GM12878 (cell line): ENCODE results near the gene SMCO4. TPM values are rescaled to one million over a fixed set of nuclear protein-coding genes. Genes with fewer than 3 reads are reported as not detected.

Experiments used
- BACH1 ChIP-seq: fragments of 450-650 bp; IDR thresholded peaks from 2 replicates; pipeline ENCODE4 v1.6.1; 2017; ENCODE audit warnings: mild to moderate bottlenecking, borderline replicate concordance
- BHLHE40 ChIP-seq, 2 experiments: fragments of 450-650 bp in 1 of 2; IDR thresholded peaks; 2 replicates each; pipeline ENCODE4 v1.6.1; 2011 to 2017; ENCODE audit warnings: low read depth in 2 of 2, borderline replicate concordance in 1 of 2, improper control_type of control experiment in 1 of 2, low read length in 1 of 2, mild to moderate bottlenecking in 1 of 2
- CBFB ChIP-seq: IDR thresholded peaks from 2 replicates; pipeline ENCODE4 v1.6.1; 2016; ENCODE audit warnings: antibody characterized with exemption, low read depth
- CBX3 ChIP-seq: fragments of 200-600 bp; sonication (generic); IDR thresholded peaks from 2 replicates; pipeline ENCODE4 v1.6.1; 2016; ENCODE audit warnings: low read depth, borderline replicate concordance
- ESRRA ChIP-seq: IDR thresholded peaks from 2 replicates; pipeline ENCODE4 v1.6.1; 2012; ENCODE audit warnings: mild to moderate bottlenecking, low read length, improper control_type of control experiment
- NFXL1 ChIP-seq: fragments of 450-650 bp; IDR thresholded peaks from 2 replicates; pipeline ENCODE4 v1.6.1; 2017; ENCODE audit warnings: antibody characterized with exemption, mild to moderate bottlenecking, borderline replicate concordance
- NFYA ChIP-seq: IDR thresholded peaks from 2 replicates; pipeline ENCODE4 v1.6.1; 2011; ENCODE audit warnings: low read depth, mild to moderate bottlenecking, low read length, improper control_type of control experiment, borderline replicate concordance
- SIX5 ChIP-seq: IDR thresholded peaks from 2 replicates; pipeline ENCODE4 v1.6.1; 2011; ENCODE audit warnings: mild to moderate bottlenecking, low read depth, low read length, moderate library complexity; ENCODE audit not compliant: severe bottlenecking
- STAT3 ChIP-seq: IDR thresholded peaks from 2 replicates; pipeline ENCODE4 v1.6.1; 2011; ENCODE audit warnings: low read depth, low read length, improper control_type of control experiment
- SUPT20H ChIP-seq: IDR thresholded peaks from 2 replicates; pipeline ENCODE4 v1.6.1; 2011; ENCODE audit warnings: low read depth, mild to moderate bottlenecking, low read length, moderate library complexity, borderline replicate concordance; ENCODE audit not compliant: control insufficient read depth
- TARDBP ChIP-seq: IDR thresholded peaks from 2 replicates; pipeline ENCODE4 v1.6.1; 2016; ENCODE audit warnings: borderline replicate concordance
- TBL1XR1 ChIP-seq: IDR thresholded peaks from 2 replicates; pipeline ENCODE4 v1.6.1; 2012; ENCODE audit warnings: low read depth, low read length, improper control_type of control experiment
- YBX1 ChIP-seq: fragments of 450-650 bp; IDR thresholded peaks from 2 replicates; pipeline ENCODE4 v1.6.1; 2016; ENCODE audit warnings: antibody characterized with exemption
- ZNF274 ChIP-seq: IDR thresholded peaks from one replicate; pipeline ENCODE4 v1.8.0; 2011; ENCODE audit not compliant: insufficient read length, insufficient read depth
- ZNF622 ChIP-seq: fragments of 450-650 bp; IDR thresholded peaks from 2 replicates; pipeline ENCODE4 v1.6.1; 2017; ENCODE audit warnings: mild to moderate bottlenecking, inconsistent platforms
- ZSCAN29 ChIP-seq: fragments of 450-650 bp; IDR thresholded peaks from 2 replicates; pipeline ENCODE4 v1.6.1; 2017; ENCODE audit warnings: mild to moderate bottlenecking, moderate library complexity
- polyA plus RNA-seq, 11 experiments: library from polyadenylated mRNA; depleted of rRNA in 4 of 11; unstranded in 6 of 11; stranded (reverse) in 5 of 11; fragments of >200 nt; fragmentation: Nextera tagmentation in 4 of 11; fragmentation: Illumina TruSeq in 1 of 11; extraction: Ambion mirVana in 4 of 11; extraction: Trizol in 1 of 11; gene quantifications; 1 replicate in 1 of 11; 2 replicates in 10 of 11; pipeline versions ENCODE4 v1.2.1 to v1.2.3, GENCODE V29; 2011 to 2016; ENCODE audit warnings: inconsistent platforms in 2 of 11, missing spikeins in 2 of 11, low read depth in 1 of 11
- total RNA-seq, 4 experiments: library from RNA; depleted of rRNA in 3 of 4; stranded (reverse); fragments of >200 nt in 3 of 4; fragmentation: Illumina TruSeq in 1 of 4; extraction: Trizol in 1 of 4; gene quantifications; 2 replicates each; pipeline versions ENCODE4 v1.2.1 to v1.2.3, GENCODE V29; 2013 to 2021
- TF ChIP-seq, protein P1 (sequence below): fragments of 450-650 bp; IDR thresholded peaks from 2 replicates; pipeline ENCODE4 v1.6.1; 2017; ENCODE audit warnings: mild to moderate bottlenecking, moderate library complexity
- TF ChIP-seq, protein P2 (sequence below): fragments of 450-650 bp; IDR thresholded peaks from 2 replicates; pipeline ENCODE4 v1.6.1; 2014; ENCODE audit warnings: mild to moderate bottlenecking
- TF ChIP-seq, protein P3 (sequence below): fragments of 450-650 bp; IDR thresholded peaks from 2 replicates; pipeline ENCODE4 v1.6.1; 2018; ENCODE audit warnings: borderline replicate concordance, mild to moderate bottlenecking; ENCODE audit not compliant: partially characterized antibody

SMCO4 gene
- total and polyA plus RNA-seq, 10 of the 15 experiments (the other 5 are each of a cell fraction or from before 2014, with no cell fraction given), result 3.6 to 59.9 (median 27.9) TPM

DNA sequence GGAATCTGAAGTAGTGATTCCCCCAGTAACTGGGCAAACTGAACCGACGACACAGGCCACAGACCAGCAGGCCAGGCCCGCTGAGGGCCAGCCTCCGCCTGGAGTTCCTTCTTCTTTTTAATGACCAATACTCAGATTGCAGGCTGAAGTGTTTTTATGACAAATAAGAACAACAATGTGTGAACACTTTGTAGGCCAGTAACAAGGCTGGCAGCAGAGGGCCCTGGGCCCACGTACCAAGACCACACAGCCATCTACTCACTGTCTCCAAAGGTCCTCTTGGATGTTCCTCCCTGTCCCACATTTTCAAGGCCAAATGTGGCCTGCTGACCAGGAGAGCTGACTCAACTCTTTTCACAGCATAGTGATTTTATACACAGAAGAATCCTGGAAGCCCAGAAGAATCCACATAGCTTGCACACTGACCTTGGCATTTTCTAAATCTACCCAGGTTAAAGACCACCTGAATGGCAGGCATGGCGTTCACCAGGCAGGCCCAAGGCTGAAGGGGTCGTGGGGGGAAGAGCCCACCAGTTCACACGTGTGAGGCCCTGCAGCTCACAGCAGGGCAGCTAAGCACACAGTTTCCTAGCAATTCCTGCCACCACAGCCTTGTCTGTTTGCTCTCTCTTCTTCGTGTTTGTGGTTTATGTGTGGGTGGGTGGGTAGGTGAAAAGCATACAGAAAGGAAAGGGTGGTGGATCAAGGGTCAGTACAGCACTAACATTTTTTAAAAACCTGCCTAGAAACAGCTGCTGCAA, 13.3 kb downstream of the SMCO4 start (continued):
- TF ChIP-seq ESRRA, result no peak
- TF ChIP-seq CBFB, result peak; percentile 73; the same call in 1 of the 2 replicates
- TF ChIP-seq SUPT20H, result no peak
- TF ChIP-seq CBX3, result no peak
- no peak for TF ChIP-seq SIX5
- TF ChIP-seq TBL1XR1, result no peak
- TF ChIP-seq BACH1, result 0 out of 2 replicates have a peak, but pooled peaks have one; percentile 14
- TF ChIP-seq, protein P1, sequence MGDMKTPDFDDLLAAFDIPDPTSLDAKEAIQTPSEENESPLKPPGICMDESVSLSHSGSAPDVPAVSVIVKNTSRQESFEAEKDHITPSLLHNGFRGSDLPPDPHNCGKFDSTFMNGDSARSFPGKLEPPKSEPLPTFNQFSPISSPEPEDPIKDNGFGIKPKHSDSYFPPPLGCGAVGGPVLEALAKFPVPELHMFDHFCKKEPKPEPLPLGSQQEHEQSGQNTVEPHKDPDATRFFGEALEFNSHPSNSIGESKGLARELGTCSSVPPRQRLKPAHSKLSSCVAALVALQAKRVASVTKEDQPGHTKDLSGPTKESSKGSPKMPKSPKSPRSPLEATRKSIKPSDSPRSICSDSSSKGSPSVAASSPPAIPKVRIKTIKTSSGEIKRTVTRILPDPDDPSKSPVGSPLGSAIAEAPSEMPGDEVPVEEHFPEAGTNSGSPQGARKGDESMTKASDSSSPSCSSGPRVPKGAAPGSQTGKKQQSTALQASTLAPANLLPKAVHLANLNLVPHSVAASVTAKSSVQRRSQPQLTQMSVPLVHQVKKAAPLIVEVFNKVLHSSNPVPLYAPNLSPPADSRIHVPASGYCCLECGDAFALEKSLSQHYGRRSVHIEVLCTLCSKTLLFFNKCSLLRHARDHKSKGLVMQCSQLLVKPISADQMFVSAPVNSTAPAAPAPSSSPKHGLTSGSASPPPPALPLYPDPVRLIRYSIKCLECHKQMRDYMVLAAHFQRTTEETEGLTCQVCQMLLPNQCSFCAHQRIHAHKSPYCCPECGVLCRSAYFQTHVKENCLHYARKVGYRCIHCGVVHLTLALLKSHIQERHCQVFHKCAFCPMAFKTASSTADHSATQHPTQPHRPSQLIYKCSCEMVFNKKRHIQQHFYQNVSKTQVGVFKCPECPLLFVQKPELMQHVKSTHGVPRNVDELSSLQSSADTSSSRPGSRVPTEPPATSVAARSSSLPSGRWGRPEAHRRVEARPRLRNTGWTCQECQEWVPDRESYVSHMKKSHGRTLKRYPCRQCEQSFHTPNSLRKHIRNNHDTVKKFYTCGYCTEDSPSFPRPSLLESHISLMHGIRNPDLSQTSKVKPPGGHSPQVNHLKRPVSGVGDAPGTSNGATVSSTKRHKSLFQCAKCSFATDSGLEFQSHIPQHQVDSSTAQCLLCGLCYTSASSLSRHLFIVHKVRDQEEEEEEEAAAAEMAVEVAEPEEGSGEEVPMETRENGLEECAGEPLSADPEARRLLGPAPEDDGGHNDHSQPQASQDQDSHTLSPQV, result 0 out of 2 replicates have a peak, but pooled peaks have one; percentile 1
- TF ChIP-seq NFXL1, result no peak
- TF ChIP-seq BHLHE40 (IDR thresholded peaks at IDR 0.05; ENCODE audit: borderline replicate concordance in 1 of 2, low read depth in 2 of 2, low read length in 1 of 2), result peak; percentile 33 to 73; a peak in 3 of 4 replicates
- TF ChIP-seq TARDBP, result no peak
- TF ChIP-seq, protein P2, sequence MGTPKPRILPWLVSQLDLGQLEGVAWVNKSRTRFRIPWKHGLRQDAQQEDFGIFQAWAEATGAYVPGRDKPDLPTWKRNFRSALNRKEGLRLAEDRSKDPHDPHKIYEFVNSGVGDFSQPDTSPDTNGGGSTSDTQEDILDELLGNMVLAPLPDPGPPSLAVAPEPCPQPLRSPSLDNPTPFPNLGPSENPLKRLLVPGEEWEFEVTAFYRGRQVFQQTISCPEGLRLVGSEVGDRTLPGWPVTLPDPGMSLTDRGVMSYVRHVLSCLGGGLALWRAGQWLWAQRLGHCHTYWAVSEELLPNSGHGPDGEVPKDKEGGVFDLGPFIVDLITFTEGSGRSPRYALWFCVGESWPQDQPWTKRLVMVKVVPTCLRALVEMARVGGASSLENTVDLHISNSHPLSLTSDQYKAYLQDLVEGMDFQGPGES, result no peak
- TF ChIP-seq YBX1, result no peak
- TF ChIP-seq ZSCAN29, result no peak
- TF ChIP-seq, protein P3, sequence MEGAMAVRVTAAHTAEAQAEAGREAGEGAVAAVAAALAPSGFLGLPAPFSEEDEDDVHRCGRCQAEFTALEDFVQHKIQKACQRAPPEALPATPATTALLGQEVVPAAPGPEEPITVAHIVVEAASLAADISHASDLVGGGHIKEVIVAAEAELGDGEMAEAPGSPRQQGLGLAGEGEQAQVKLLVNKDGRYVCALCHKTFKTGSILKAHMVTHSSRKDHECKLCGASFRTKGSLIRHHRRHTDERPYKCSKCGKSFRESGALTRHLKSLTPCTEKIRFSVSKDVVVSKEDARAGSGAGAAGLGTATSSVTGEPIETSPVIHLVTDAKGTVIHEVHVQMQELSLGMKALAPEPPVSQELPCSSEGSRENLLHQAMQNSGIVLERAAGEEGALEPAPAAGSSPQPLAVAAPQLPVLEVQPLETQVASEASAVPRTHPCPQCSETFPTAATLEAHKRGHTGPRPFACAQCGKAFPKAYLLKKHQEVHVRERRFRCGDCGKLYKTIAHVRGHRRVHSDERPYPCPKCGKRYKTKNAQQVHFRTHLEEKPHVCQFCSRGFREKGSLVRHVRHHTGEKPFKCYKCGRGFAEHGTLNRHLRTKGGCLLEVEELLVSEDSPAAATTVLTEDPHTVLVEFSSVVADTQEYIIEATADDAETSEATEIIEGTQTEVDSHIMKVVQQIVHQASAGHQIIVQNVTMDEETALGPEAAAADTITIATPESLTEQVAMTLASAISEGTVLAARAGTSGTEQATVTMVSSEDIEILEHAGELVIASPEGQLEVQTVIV, result no peak
- no peak for TF ChIP-seq ZNF622
- TF ChIP-seq NFYA, result no peak
- no peak for TF ChIP-seq STAT3
- no peak for TF ChIP-seq ZNF274
